Gastrocnemius medialis (tissue), 4 donors: ENCODE data around the gene SRSF3.
"Not testable (repeated sequence)": the region's sequence is repeated elsewhere in the genome, so short reads cannot be mapped to it uniquely, and the experiment has no call there.

Source experiments
- POLR2A ChIP-seq, 2 donors: fragments of 450-650 bp; IDR thresholded peaks; one replicate each; pipeline ENCODE4 v1.6.1; 2017; ENCODE audit warnings: antibody characterized with exemption in 2 of 2, mild to moderate bottlenecking in 2 of 2, moderate library complexity in 2 of 2
- TF ChIP-seq, protein P1 (sequence below), 5 experiments: fragments of 450-650 bp in 3 of 5; fragments of 200-600 bp in 2 of 5; sonication (generic) in 2 of 5; IDR thresholded peaks in 4 of 5; conservative IDR thresholded peaks in 1 of 5; 1 replicate in 4 of 5; 2 replicates in 1 of 5; pipeline ENCODE4 v1.5.1; 2016 to 2019; ENCODE audit warnings: antibody characterized with exemption in 5 of 5, mild to moderate bottlenecking in 3 of 5, moderate library complexity in 3 of 5

DNA sequence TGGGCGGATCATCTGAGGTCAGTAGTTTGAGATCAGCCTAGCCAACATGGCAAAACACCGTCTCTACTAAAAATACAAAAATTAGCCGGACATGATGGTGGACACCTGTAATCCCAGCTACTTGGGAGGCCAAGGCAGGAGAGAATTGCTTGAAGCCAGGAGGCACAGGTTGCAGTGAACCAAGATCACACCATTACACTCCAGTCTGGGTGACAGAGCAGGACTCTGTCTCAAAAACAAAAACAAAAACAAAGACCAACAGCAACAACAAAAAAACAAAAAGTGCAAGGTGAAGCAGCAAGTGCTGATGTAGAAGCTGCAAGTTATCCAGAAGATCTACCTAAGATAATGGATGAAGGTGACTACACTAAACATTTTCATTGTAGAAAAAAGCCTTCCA is 17.5 kb downstream of the SRSF3 start:
- TF ChIP-seq, protein P1, sequence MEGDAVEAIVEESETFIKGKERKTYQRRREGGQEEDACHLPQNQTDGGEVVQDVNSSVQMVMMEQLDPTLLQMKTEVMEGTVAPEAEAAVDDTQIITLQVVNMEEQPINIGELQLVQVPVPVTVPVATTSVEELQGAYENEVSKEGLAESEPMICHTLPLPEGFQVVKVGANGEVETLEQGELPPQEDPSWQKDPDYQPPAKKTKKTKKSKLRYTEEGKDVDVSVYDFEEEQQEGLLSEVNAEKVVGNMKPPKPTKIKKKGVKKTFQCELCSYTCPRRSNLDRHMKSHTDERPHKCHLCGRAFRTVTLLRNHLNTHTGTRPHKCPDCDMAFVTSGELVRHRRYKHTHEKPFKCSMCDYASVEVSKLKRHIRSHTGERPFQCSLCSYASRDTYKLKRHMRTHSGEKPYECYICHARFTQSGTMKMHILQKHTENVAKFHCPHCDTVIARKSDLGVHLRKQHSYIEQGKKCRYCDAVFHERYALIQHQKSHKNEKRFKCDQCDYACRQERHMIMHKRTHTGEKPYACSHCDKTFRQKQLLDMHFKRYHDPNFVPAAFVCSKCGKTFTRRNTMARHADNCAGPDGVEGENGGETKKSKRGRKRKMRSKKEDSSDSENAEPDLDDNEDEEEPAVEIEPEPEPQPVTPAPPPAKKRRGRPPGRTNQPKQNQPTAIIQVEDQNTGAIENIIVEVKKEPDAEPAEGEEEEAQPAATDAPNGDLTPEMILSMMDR (IDR thresholded peaks at IDR 0.05 in 4 of 5, conservative IDR thresholded peaks at IDR 0.05 in 1 of 5): not testable (repeated sequence)
- not testable (repeated sequence) for TF ChIP-seq POLR2A (IDR thresholded peaks at IDR 0.05)
